Stimulated activated CD4-positive, alpha-beta T cell treated with anti-CD3 and anti-CD28 coated beads, Interleukin-4, amount 100 ng/mL, for 24 hours (primary cell): Measurements from ENCODE around the gene GASK1B.

Experiments
- DNase-seq: peaks from one replicate; pipeline ENCODE4 v3.0.0-alpha.2; 2020

The GASK1B gene

DNA sequence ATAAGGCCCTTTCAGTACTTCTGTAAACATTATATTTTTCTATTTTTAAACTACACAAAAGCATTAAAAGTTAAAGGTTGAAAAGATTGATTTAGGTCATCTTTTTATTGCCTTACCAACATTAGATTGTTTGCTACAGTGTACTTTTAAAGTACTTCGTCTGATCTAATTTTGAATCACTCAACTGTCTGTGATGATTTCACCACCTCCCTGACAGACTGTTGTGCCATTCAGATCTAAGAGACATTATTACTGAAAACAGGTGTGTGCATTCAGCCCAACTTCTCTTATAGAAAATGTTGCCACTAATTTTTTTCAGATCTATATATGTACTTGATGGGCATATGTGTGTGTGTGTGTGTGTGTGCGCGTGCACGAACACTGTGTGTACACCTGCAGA is 39.3 kb downstream of the GASK1B start:
- no peak for DNase-seq

GRCh38 chr4:158131027-158131426 is 41.8 kb downstream of the GASK1B start:
- no peak for DNase-seq

- no peak for DNase-seq
Observed at GRCh38 chr4:158130204-158130603, 42.6 kb downstream of the GASK1B start.

- no peak for DNase-seq
Observed at GRCh38 chr4:158129694-158130093, 43.1 kb downstream of the GASK1B start.

- no peak for DNase-seq
Observed at GRCh38 chr4:158128540-158128939, 44.3 kb downstream of the GASK1B start.

GRCh38 chr4:158125310-158125709 is 47.5 kb downstream of the GASK1B start:
- no peak for DNase-seq
